Testis (tissue), 3 donors: ENCODE results near the gene NKIRAS1. TPM values are rescaled to one million over a fixed set of nuclear protein-coding genes. Genes with fewer than 3 reads are reported as not detected.
"Not testable (repeated sequence)": the region's sequence is repeated elsewhere in the genome, so short reads cannot be mapped to it uniquely, and the experiment has no call there.

ENCODE experiments used
- DNase-seq: peaks from one replicate; pipeline ENCODE4 v3.0.0-alpha.2; 2019
- H3K27ac ChIP-seq, 2 donors: fragments of 200-600 bp; sonication (generic); one replicate each; pipeline ENCODE4 v1.5.1; 2019
- H3K27me3 ChIP-seq: fragments of 200-600 bp; sonication (generic); one replicate; pipeline ENCODE4 v1.5.1; 2019
- H3K36me3 ChIP-seq: fragments of 200-600 bp; sonication (generic); one replicate; pipeline ENCODE4 v1.5.1; 2017; ENCODE audit warnings: low read depth; ENCODE audit errors: missing control alignments
- H3K4me1 ChIP-seq: fragments of 200-600 bp; sonication (generic); one replicate; pipeline ENCODE4 v1.5.1; 2019
- H3K4me3 ChIP-seq, 2 donors: fragments of 200-600 bp; sonication (generic); one replicate each; pipeline ENCODE4 v1.5.1; 2017 to 2019
- H3K9me3 ChIP-seq: fragments of 200-600 bp; sonication (generic); one replicate; pipeline ENCODE4 v1.5.1; 2017
- POLR2A ChIP-seq: fragments of 450-650 bp; IDR thresholded peaks from one replicate; pipeline ENCODE4 v1.6.1; 2017; ENCODE audit warnings: antibody characterized with exemption, mild to moderate bottlenecking, moderate library complexity
- WGBS, 2 donors: methylation state at CpG; one replicate each; pipeline ENCODE4 v1.1.5; 2018; 5-methylcytosine and 5-hydroxymethylcytosine counted together
- intact Hi-C: fragments of 100-400 bp; cut with DNase I; formaldehyde crosslinking; loops from one replicate; pipeline ENCODE4 v1.15.1; 2023; ENCODE audit warnings: low total_unique reads
- polyA plus RNA-seq: library from polyadenylated mRNA; stranded (reverse); fragments of 350-450 nt; fragmentation: Illumina TruSeq; extraction: RNeasy Lipid Tissue Mini Kit (QIAGEN cat#74804); gene quantifications from one replicate; pipeline ENCODE4 v1.2.3, GENCODE V29; 2014; ENCODE audit warnings: low read depth, low replicate concordance; ENCODE audit not compliant: insufficient read depth
- total RNA-seq, 2 donors: library from RNA; depleted of rRNA; stranded (reverse); fragments of >200 nt; gene quantifications; one replicate each; pipeline ENCODE4 v1.2.3, GENCODE V29; 2016
- TF ChIP-seq, protein P1 (sequence below), 3 experiments: fragments of 450-650 bp in 2 of 3; fragments of 200-600 bp in 1 of 3; sonication (generic) in 1 of 3; IDR thresholded peaks; one replicate each; pipeline ENCODE4 v1.5.1; 2016 to 2019; ENCODE audit warnings: antibody characterized with exemption in 3 of 3, mild to moderate bottlenecking in 2 of 3, moderate library complexity in 1 of 3

Gene NKIRAS1
- total and polyA plus RNA-seq, 3 donors from 2014 or later = 35.0 to 41.1 (median 37.2) TPM

- no peak for TF ChIP-seq POLR2A
- TF ChIP-seq, protein P1, sequence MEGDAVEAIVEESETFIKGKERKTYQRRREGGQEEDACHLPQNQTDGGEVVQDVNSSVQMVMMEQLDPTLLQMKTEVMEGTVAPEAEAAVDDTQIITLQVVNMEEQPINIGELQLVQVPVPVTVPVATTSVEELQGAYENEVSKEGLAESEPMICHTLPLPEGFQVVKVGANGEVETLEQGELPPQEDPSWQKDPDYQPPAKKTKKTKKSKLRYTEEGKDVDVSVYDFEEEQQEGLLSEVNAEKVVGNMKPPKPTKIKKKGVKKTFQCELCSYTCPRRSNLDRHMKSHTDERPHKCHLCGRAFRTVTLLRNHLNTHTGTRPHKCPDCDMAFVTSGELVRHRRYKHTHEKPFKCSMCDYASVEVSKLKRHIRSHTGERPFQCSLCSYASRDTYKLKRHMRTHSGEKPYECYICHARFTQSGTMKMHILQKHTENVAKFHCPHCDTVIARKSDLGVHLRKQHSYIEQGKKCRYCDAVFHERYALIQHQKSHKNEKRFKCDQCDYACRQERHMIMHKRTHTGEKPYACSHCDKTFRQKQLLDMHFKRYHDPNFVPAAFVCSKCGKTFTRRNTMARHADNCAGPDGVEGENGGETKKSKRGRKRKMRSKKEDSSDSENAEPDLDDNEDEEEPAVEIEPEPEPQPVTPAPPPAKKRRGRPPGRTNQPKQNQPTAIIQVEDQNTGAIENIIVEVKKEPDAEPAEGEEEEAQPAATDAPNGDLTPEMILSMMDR (IDR thresholded peaks at IDR 0.05) = no peak
- DNase-seq = no peak
- intact Hi-C loops = no loop called here
- no peak overlapping the region for H3K4me3 ChIP-seq
- H3K4me1 ChIP-seq = no peaks in the 10 kb centered on the region
- no peak overlapping the region for H3K27ac ChIP-seq
- 91% methylated on average over 3 of the region's 3 CpGs for whole genome bisulfite sequencing, 2 donors
- no peaks in the 10 kb centered on the region for H3K36me3 ChIP-seq
- H3K9me3 ChIP-seq = no peaks in the 10 kb centered on the region
- H3K27me3 ChIP-seq = no peaks in the 10 kb centered on the region
Measured at GRCh38 chr3:23886311-23886710, 30.5 kb downstream of the NKIRAS1 start.

DNA sequence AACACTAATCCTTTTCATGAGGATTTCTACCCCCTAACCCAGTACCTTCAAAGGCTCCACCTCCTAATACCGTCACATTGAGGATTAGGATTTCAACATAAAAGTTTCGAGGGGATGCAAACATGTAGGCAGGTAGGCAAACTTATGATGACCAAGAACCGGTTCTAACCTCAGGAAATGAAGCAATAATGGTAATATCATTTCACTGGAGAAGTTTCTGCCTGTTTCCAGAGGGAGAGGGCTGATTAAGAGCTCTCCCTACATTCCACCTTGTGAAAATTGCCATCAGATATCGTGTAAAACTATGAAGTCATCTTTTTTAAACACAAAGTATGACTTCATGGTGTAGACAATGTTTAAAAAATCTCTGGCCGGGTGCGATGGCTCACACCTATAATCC, 31.6 kb downstream of the NKIRAS1 start:
- intact Hi-C loops = no loop called here
- 82 to 92% methylated on average over 6 of the region's 6 CpGs for WGBS, 2 donors

DNA sequence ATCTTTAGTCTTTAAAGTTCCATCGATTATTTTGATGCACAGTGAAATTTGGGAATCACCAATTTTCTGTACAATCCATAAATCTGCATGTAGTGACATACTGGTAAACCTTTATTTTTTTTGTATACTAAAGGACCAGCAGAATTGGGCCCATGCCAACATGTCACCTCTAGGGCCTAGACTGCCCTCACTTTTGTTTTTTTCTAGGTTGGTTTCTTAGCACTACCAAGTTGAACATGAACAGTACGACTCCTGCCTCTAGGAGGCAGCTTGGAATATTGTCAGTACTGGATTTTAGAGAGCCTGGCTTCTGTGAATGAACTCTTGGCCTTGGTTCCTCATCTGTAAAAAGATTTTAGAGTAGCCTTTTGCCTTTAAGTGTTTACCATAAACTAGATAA, 32.3 kb downstream of the NKIRAS1 start:
- intact Hi-C loops = no loop called here
- Histone ChIP-seq H3K4me3 (no peak overlapping the region), H3K4me1 (no peaks in the 10 kb centered on the region), H3K27ac (no peak overlapping the region), H3K27me3 (no peaks in the 10 kb centered on the region), H3K36me3 (no peaks in the 10 kb centered on the region), H3K9me3 (no peaks in the 10 kb centered on the region)
- no peak for DNase-seq
- 78 to 90% methylated on average over 2 of the region's 2 CpGs for WGBS, 2 donors
- TF ChIP-seq POLR2A = no peak
- TF ChIP-seq, protein P1 (IDR thresholded peaks at IDR 0.05) = no peak

More for the DNA sequence above, 31.6 kb downstream of the NKIRAS1 start:
- H3K4me3 ChIP-seq = no peak overlapping the region
- no peaks in the 10 kb centered on the region for H3K36me3 ChIP-seq
- no peaks in the 10 kb centered on the region for H3K4me1 ChIP-seq
- no peaks in the 10 kb centered on the region for H3K9me3 ChIP-seq
- H3K27ac ChIP-seq = no peak overlapping the region
- no peak for DNase-seq
- H3K27me3 ChIP-seq = no peaks in the 10 kb centered on the region
- TF ChIP-seq POLR2A = no peak
- TF ChIP-seq, protein P1 (IDR thresholded peaks at IDR 0.05) = no peak

DNA sequence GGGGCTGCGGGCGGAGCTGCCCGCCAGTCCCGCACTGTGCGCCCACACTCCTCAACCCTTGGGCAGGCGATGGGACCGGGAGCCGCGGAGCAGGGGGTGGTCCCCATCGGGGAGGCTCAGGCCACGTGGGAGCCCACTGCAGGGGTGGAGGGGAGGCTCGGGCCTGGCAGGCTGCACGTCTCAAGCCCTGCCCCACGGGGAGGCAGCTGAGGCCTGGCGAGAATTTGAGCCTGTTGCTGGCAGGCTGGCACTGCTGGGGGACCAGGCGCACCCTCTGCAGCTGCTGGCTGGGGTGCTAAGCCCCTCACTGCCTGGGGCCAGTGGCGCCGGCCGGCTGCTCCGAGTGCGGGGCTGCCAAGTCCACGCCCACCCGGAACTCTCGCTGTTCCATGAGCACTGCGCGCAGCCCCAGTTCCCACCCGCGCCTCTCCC, 34.3 kb downstream of the NKIRAS1 start:
- no peak overlapping the region for H3K4me3 ChIP-seq
- no peak overlapping the region for H3K27ac ChIP-seq
- no peak for TF ChIP-seq POLR2A
- TF ChIP-seq, protein P1 (IDR thresholded peaks at IDR 0.05) = no peak
- no peaks in the 10 kb centered on the region for H3K36me3 ChIP-seq
- 76 to 91% methylated on average over 8 to 27 of the region's 28 CpGs for WGBS, 2 donors
- no peaks in the 10 kb centered on the region for H3K4me1 ChIP-seq
- H3K27me3 ChIP-seq = no peaks in the 10 kb centered on the region
- DNase-seq = no peak
- intact Hi-C loops = no loop called here
- no peaks in the 10 kb centered on the region for H3K9me3 ChIP-seq

DNA sequence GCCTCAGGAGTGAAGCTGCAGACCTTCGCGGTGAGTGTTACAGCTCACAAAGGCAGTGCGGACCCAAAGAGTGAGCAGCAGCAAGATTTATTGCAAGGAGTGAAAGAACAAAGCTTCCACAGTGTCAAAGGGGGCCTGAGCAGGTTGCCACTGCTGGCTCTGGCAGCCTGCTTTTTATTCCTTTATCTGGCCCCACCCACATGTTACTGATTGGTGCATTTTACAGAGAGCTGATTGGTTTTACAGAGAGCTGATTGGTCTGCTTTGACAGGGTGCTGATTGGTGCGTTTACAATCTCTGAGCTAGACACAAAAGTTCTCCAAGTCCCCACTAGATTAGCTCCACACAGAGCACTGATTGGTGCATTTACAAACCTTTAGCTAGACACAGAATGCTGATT, 34.8 kb downstream of the NKIRAS1 start:
- H3K27me3 ChIP-seq, H3K27ac ChIP-seq, H3K9me3 ChIP-seq, H3K4me1 ChIP-seq, DNase-seq, intact Hi-C loops, H3K36me3 ChIP-seq, H3K4me3 ChIP-seq: not testable (repeated sequence)
- WGBS, 2 donors = 86 to 91% methylated on average over 4 of the region's 4 CpGs
